ENCODE data around the gene DCLK2. TPM values are rescaled to one million over a fixed set of nuclear protein-coding genes. Genes with fewer than 3 reads are reported as not detected.

Gene DCLK2
- total RNA-seq, 3 donors from 2014 or later (not counting 1 experiment from before 2014, with no cell fraction given): 0.31 TPM; not detected in 2

DNA sequence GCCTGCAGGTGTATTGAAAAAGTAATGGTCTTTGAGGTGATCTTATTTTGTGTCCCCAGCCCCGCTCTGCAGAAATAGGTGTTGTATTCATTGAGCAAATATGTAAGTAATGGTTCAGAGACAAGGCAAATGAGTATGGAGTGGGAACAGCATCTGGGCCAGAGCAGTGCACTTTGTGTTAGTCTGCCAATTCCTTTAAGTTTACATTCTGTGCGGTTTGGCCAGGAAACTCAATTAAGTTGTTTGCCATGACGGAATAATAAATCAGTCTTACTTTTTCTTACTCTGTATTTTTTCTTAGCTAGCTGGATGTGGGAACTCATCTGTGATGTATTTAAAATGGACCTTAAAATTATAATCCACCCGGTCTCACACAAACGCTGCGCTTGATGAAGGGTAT is 12.6 kb downstream of the DCLK2 start:
- H3K27me3 ChIP-seq (ENCODE audit: control insufficient read depth, insufficient read depth, low read length): no peaks in the 10 kb centered on the region
- Mint-ChIP-seq H3K4me1 (no peaks in the 10 kb centered on the region), H3K36me3 (no peaks in the 10 kb centered on the region), H3K4me3 (no peak overlapping the region), H3K27me3 (ENCODE audit: low read depth in 2 of 2) (no peaks in the 10 kb centered on the region), H3K9me3 (no peaks in the 10 kb centered on the region), H3K27ac (no peak overlapping the region)
- no peak overlapping the region for H3K4me3 ChIP-seq (ENCODE audit: low read length)
- H3K9me3 ChIP-seq (ENCODE audit: control insufficient read depth, insufficient read depth, low read length): no peaks in the 10 kb centered on the region
- ATAC-seq (no peak), DNase-seq (no peak)
- TF ChIP-seq, protein P1, sequence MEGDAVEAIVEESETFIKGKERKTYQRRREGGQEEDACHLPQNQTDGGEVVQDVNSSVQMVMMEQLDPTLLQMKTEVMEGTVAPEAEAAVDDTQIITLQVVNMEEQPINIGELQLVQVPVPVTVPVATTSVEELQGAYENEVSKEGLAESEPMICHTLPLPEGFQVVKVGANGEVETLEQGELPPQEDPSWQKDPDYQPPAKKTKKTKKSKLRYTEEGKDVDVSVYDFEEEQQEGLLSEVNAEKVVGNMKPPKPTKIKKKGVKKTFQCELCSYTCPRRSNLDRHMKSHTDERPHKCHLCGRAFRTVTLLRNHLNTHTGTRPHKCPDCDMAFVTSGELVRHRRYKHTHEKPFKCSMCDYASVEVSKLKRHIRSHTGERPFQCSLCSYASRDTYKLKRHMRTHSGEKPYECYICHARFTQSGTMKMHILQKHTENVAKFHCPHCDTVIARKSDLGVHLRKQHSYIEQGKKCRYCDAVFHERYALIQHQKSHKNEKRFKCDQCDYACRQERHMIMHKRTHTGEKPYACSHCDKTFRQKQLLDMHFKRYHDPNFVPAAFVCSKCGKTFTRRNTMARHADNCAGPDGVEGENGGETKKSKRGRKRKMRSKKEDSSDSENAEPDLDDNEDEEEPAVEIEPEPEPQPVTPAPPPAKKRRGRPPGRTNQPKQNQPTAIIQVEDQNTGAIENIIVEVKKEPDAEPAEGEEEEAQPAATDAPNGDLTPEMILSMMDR (IDR thresholded peaks at IDR 0.05): no peak
- intact Hi-C loops (cut with micrococcal nuclease): no loop called here
- no peaks in the 10 kb centered on the region for H3K4me1 ChIP-seq (ENCODE audit: control insufficient read depth, insufficient read depth, low read length)
- no peaks in the 10 kb centered on the region for H3K36me3 ChIP-seq (ENCODE audit: control insufficient read depth, insufficient read depth, low read length)
- H3K27ac ChIP-seq (ENCODE audit: low read length): no peak overlapping the region
- WGBS (ENCODE audit: insufficient coverage): 94% methylated on average over 5 of the region's 6 CpGs

DNA sequence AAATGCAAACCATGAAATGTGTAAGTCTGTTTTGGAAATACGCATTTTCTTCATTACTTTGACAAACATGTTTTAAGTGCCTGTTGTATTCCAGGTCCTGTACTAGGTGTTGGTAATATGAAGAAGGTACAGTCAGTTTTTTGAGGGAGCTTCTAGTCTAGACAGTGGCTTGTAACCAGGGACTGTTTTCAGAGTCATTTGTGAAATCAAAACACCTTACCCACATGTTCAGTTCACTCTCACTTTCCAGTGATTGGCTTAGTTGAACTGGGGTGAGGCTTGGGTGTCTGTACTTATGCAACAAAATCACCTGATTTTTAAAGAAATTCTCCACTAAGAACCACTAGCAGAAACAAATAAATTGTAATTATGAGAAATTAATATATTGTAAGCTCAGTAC is 16.4 kb downstream of the DCLK2 start:
- Histone ChIP-seq H3K4me1 (ENCODE audit: control insufficient read depth, insufficient read depth, low read length) (no peaks in the 10 kb centered on the region), H3K9me3 (ENCODE audit: control insufficient read depth, insufficient read depth, low read length) (no peaks in the 10 kb centered on the region), H3K27ac (ENCODE audit: low read length) (no peak overlapping the region), H3K27me3 (ENCODE audit: control insufficient read depth, insufficient read depth, low read length) (no peaks in the 10 kb centered on the region), H3K4me3 (ENCODE audit: low read length) (no peak overlapping the region), H3K36me3 (ENCODE audit: control insufficient read depth, insufficient read depth, low read length) (no peaks in the 10 kb centered on the region)
- 93% methylated on average over 1 of the region's 1 CpG for WGBS (ENCODE audit: insufficient coverage)
- TF ChIP-seq, protein P1 (IDR thresholded peaks at IDR 0.05): no peak
- Mint-ChIP-seq H3K36me3 (no peaks in the 10 kb centered on the region), H3K4me1 (no peaks in the 10 kb centered on the region), H3K9me3 (no peaks in the 10 kb centered on the region), H3K27ac (no peak overlapping the region), H3K4me3 (no peak overlapping the region), H3K27me3 (ENCODE audit: low read depth in 2 of 2) (no peaks in the 10 kb centered on the region)
- intact Hi-C loops (cut with micrococcal nuclease): no loop called here
- DNase-seq (no peak), ATAC-seq (no peak)

DNA sequence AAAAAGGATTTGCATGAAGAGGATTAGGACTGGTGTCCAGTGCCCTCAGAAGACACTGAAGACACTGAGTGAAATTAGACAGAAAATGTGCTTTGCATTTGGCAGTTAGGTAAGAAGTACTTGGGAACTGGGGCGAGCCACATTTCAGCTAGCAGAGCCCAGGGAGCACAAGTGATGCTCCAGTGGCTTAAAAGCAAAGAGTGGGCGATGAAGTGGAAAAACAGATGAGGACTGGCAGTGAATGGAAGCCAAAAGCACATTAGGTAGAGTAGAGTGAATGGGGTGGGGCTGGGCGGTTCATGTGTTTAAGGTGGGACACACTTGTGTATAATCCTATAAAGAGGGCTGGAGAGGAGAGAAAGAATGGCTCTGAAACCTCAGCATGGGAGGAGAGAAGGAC is 18.4 kb downstream of the DCLK2 start:
- Histone ChIP-seq H3K27me3 (ENCODE audit: control insufficient read depth, insufficient read depth, low read length) (no peaks in the 10 kb centered on the region), H3K9me3 (ENCODE audit: control insufficient read depth, insufficient read depth, low read length) (no peaks in the 10 kb centered on the region), H3K36me3 (ENCODE audit: control insufficient read depth, insufficient read depth, low read length) (no peaks in the 10 kb centered on the region), H3K4me1 (ENCODE audit: control insufficient read depth, insufficient read depth, low read length) (no peaks in the 10 kb centered on the region), H3K27ac (ENCODE audit: low read length) (no peak overlapping the region), H3K4me3 (ENCODE audit: low read length) (no peak overlapping the region)
- ATAC-seq (no peak), DNase-seq (no peak)
- H3K36me3 Mint-ChIP-seq: no peaks in the 10 kb centered on the region
- TF ChIP-seq, protein P1 (IDR thresholded peaks at IDR 0.05): no peak
- 80% methylated on average over 3 of the region's 3 CpGs for WGBS (ENCODE audit: insufficient coverage)
- H3K4me1 Mint-ChIP-seq: no peaks in the 10 kb centered on the region
- no peaks in the 10 kb centered on the region for H3K9me3 Mint-ChIP-seq
- H3K27me3 Mint-ChIP-seq (ENCODE audit: low read depth in 2 of 2): no peaks in the 10 kb centered on the region
- intact Hi-C loops (cut with micrococcal nuclease): no loop called here
- H3K27ac Mint-ChIP-seq: no peak overlapping the region
- no peak overlapping the region for H3K4me3 Mint-ChIP-seq

DNA sequence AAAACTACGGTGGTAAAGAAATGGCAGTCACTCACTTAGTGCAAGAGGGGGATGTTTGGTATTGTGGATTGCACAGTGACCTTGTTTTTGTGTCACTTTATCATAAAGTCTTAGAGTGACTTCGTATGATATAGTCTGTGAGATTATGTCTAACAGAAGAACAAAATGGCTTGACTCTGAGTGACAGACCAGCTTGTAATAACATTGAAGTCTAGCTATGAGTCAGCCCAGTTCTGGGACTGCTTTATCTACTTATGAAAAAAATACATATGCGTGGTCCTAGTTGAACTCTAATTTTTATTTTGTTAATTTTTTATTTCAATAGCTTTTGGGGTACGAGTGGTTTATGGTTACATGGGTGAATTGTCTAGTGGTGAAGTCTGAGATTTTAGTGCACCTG is 20.0 kb downstream of the DCLK2 start:
- no peak for ATAC-seq
- TF ChIP-seq, protein P1 (IDR thresholded peaks at IDR 0.05): no peak
- no peaks in the 10 kb centered on the region for H3K27me3 ChIP-seq (ENCODE audit: control insufficient read depth, insufficient read depth, low read length)
- intact Hi-C loops (cut with micrococcal nuclease): no loop called here
- Mint-ChIP-seq H3K36me3 (no peaks in the 10 kb centered on the region), H3K4me1 (no peaks in the 10 kb centered on the region), H3K27ac (no peak overlapping the region), H3K9me3 (no peaks in the 10 kb centered on the region), H3K27me3 (ENCODE audit: low read depth in 2 of 2) (no peaks in the 10 kb centered on the region), H3K4me3 (no peak overlapping the region)
- no peak for DNase-seq
- no peak overlapping the region for H3K27ac ChIP-seq (ENCODE audit: low read length)
- H3K9me3 ChIP-seq (ENCODE audit: control insufficient read depth, insufficient read depth, low read length): no peaks in the 10 kb centered on the region
- no peaks in the 10 kb centered on the region for H3K36me3 ChIP-seq (ENCODE audit: control insufficient read depth, insufficient read depth, low read length)
- 70% methylated on average over 4 of the region's 4 CpGs for WGBS (ENCODE audit: insufficient coverage)
- no peak overlapping the region for H3K4me3 ChIP-seq (ENCODE audit: low read length)
- H3K4me1 ChIP-seq (ENCODE audit: control insufficient read depth, insufficient read depth, low read length): no peaks in the 10 kb centered on the region
